ELF-1 (cell line): Measurements from ENCODE around the gene MIF.
A peak's percentile ranks its signal among the peaks of the same experiment; 100 is the strongest.
"Not testable (repeated sequence)": the region's sequence is repeated elsewhere in the genome, so short reads cannot be mapped to it uniquely, and the experiment has no call there.

ENCODE experiments used
- DNase-seq: peaks from one replicate; pipeline ENCODE4 v3.0.0-alpha.2; 2016; ENCODE audit warnings: low read depth, low spot score

Gene MIF

DNA sequence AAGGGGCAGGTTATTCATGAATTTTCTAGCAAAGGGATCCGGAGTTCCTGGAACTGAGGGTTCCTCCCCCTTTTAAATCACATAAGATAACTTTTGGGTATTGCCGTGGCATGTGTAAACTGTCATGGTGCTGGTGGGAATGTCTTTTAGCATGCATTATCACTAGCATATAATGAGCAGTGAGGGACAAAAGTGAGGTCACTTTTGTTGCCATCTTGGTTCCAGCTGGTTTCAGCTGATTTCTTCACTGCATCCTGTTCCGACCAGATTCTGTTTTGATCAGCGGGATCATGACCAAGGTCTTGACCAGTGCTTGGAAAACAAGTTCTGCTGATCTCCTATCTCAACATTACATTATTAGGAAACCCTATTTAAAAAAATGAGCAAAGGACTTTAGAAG lies 7.4 kb downstream of the MIF start:
- DNase-seq: no peak

DNA sequence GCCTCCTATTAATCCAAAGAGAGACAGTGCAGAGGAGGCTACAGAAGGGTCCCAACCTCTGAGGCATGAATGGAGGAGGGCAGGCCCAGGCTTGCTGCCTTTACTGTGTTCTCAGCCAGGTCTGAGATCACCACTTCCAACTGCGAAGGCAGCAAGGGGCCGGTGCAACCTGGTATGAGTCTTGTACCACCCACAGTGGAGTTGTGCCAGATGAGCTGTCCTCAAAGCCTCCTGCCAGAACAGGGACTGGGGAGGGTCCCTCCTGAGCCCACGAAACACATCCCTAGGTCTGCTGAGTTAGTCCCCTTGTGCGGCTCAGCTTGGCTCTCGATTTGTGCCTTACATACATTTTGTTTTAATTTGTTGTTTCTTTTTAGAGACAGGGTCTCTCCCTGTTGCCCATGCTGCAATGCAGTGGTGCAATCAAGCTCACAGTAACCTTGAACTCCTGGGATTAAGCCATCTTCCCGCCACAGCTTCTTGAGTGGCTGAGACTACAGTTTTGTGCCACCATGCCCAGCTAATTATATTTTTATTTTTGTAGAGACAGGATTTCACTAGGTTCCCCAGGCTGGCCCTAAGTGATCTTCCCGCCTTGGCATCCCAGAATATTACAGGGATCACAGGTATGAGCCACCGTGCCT lies 9.3 kb downstream of the MIF start:
- no peak for DNase-seq

DNA sequence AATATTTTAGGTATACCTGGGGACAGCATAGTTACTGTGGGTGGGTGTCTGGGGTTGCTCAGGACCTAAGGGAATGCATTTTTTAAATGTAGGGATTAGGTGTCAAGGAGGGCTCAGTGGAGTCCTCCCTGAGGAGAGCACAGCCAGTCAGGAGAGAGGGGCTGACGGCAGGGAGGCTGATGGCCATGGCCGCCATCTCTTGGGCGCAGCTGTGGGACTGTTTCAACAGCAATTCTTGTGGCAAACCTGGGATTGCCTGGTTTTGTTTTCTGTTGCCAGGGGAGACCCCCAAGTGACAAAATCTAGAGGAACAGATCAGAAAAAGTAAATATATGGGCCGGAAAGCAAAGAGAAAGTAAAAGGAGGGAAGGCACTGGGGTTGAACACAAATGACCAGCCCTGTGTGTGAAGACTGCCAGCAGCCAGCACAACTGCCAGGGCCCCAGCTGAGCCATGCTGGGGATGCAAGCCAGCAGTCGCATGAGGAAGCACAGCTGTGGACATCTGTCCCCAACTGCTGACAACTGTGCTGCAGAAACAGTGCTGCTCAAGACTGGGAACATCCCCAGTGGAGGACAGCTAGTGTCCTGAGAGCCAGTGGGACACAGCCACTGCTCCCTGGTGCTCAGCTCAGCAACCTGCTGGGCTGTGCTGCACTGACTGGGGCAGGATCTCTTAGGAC lies 10.5 kb downstream of the MIF start:
- DNase-seq: no peak

DNA sequence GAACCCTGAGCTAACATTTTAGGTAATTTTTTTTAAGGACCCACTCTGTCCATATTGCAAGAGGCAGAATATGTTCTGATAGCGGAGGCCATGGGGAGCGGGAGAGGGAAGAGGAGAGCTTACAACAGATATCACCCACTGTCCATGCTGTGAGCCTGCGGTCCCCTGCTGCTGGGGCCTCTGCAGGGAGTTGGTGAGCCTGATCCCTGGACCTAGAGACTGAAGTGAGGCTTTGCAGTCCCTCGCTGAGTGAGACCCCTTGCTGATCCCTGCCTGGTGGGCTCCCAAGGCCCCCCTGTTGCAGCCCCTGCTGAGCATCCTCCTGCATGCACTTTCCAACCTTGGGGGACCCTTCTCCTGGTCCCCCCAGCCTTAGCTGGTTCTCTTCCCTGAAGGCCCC lies 12.5 kb downstream of the MIF start:
- no peak for DNase-seq

DNA sequence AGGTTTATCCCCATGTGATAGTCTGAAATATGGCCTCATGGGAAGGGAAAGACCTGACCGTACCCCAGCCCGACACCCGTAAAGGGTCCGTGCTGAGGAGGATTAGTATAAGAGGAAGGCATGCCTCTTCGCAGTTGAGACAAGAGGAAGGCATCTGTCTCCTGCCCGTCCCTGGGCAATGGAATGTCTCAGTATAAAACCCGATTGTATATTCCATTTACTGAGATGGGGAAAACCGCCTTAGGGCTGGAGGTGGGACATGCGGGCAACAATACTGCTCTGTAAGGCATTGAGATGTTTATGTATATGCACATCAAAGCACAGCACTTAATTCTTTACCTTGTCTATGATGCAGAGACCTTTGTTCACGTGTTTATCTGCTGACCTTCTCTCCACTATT lies 13.2 kb downstream of the MIF start:
- DNase-seq: not testable (repeated sequence)

DNA sequence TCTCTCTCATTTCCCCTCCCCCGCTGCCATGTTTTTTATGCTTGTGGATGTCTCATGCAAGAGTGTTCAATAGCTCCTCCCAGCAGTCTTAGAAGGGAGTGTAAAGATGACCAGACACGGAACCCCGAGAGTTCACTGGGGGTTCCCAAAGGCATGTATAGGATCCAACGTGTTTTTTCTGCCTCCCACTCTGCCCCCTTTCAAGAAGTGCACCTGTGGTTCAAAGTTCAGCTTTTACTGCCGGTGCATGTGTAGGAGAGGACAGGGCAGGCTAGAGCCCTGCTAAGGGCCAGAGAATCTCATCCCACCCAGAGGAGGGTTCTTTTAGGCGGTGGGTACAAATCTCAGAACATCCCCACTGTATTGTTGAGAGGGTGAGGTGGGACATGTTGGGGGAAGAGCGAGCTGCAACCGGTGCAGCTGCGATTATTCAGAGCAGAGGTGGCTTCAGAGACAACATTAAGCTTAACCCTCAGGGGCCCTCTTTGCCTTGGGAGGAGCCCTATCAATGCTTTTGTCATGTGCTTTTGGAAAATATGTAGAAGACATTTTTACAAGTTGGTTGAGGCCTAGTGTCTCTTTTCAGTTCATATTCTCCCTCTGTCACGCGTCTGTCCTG lies 14.5 kb downstream of the MIF start:
- DNase-seq: no peak

DNA sequence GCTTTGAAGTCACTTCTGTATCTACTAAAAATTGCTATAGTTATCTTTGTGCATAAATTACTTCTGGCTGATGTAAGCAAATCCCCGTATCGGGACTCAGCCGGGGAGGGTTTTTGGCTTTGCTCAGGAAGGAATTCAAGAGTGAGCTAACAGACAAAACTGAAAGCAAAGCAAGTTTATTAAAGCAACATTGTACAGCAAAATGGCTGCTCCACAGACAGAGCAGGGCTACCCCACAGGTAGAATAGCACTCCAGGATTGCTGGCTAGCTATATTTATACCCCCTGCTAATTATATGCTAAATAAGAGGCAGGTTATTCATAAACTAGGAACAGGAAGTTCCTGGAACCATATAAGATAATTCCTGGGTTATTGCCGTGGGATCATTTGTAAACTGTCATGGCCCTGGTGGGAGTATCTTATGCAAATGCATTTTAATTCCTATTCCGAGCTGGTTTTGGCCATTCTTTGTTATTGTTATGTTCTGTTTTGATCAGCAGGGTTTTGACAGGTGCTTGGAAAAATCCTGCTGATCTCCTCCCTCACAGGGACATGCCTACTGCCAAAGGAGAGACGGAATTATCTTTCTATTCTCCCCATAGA lies 15.2 kb downstream of the MIF start:
- DNase-seq: no peak

DNA sequence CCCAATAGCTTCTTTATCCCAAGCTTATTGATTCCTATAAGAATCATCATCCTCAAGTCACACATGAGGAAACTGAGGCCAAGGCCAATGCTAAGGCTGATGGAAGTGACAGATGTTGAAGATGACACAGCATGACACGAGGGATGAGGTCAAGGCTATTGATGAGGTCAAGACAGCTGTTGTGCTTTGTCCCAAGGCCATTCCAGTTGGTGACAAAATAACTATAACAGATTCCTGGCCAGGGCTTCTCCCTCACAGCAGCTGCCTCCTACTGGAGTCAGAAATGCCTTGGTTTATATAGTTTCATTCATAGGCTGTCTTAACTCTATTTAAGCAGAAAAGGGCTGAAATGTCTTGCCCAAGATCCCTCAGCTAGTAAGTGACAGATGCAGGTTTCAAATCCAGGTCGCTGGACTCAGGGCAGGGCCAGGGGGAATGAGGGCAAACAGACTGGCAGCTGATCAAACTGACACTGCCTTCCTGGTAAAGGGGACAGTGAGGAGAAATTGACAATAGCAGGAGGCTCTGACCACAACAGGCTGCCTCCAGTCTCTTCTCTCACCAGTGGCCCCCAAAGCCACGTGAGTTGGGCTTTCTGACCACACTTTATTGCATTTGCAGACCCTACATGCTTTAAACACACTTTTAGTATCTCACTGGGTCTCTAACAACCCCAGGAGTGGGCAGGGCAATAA lies 16.5 kb downstream of the MIF start:
- no peak for DNase-seq

DNA sequence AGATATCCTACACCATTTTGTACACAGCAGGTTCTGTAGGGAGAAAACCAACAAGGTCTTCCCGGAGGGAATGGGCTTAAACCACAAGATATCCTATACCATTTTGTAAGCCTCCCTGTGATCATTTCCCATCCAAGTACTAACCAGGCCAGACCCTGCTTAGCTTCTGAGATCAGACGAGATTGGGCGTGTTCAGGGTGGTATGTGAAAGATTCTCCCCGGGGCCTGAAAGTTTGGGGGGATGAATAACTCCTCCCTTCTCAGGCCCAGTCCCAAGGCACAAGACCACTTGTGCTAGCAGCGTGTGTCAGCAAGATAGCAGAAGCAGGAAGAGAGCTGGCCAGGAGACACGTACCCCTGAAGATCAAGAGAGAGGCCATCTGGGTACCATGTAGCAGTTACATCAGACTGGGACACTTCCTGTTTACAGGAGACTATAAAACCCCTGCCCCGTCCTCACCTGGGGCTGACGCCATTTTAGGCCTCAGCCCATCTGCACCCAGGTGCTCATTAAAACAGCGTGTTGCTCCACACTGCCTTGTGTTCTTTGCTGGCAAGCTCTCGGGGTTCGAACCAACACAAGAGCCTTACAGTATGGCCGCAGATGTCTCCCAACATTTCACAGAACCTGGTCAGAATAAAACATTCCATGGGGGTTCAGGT lies 17.3 kb downstream of the MIF start:
- no peak for DNase-seq

DNA sequence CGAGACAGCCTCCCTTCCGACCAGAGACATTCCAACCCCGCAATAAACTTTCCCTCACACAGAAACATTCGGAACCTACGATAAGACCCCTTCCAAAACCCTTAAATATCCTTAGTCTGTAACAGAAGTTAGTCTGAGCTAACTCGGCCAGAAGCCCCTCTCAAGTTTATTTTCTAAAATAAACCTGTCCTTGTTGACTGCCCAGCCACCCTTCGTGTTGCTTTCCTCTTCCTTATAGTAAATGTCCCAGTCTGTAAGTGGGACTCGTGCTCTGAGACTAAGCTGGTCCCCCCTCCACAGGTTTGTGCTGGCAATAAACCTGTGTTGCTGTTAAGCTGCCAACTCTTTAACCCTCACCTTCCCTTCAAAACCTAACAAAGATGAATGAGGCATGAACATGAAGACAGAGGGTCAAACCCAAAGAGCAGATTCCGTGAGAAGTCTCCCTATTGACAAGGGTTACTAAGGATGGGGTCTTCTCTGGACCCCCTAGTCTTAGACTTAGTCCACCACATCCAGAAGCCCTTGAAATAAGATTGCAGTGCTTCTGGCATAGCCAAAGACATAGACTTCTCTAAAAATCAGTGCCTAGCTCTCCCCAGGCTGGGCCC lies 18.2 kb downstream of the MIF start:
- no peak for DNase-seq

DNA sequence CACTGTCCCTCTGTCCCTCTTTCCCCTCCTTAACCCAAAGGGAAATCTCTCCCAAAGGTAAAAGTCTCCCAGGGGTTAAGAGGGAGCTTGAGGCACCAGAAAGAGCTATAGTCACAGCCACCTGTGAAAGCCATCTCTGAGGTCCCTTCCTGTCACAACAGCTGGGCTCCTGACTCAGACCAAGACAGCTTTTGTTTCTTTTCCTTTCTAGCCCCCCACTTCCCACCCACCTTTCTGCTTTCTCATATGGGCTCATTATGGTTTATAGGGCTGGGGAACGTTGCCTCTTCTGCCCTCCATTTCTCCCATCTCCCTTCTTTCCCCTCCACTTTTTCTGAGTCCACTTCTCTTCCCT lies 19.1 kb downstream of the MIF start:
- DNase-seq: no peak

DNA sequence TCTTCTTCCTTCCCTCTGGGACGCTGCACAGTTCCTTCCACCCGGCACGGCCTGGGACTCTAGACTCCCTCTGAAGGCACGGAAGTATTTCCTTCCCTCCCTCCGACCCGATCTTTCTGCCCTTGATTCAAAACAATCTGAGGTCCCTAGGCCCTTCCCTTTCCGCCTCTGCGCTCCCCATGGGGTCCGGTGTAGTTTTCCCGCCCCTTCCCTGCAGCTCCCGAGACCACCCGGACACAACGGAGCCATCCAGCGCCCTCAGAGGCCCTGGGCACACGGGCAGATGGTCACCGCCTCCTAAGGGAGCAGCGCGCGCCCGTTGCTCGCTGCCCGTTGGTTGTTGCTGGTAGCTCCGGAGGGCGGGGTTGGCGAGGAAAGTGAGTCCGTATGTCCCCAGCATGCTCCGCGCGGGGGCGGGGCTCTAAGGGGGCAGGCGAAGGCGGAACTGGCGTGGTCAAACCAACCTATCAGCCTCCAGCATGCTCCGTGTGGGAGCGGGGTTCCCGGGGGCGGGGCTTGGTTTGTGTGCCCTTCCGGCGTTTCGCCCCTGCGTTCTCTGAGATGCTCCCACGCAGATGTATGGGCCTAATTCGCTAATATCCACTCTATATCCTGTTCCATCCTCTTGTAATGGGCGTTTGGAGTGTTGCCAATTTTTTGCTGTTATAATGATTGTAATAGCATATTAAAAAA lies 19.6 kb downstream of the MIF start:
- DNase-seq: peak; percentile 98

DNA sequence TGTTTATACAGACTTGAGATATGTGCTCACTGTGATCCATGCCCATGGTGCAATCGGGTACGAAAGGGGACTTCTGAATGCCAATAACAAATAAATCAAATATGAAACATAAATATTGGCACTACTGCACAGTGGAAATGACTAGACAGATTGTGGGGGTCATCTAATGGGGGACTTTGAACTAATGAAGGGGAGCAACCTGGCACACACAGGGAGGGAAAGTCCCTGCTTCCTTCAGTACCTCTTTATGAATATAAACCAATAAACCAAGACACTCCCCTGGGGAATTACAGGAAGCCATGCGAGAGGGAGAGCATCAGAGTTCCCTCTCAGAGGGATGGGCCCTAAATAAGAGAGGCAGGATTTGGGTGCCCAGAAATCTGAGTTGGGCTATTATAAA lies 21.1 kb downstream of the MIF start:
- DNase-seq: no peak

DNA sequence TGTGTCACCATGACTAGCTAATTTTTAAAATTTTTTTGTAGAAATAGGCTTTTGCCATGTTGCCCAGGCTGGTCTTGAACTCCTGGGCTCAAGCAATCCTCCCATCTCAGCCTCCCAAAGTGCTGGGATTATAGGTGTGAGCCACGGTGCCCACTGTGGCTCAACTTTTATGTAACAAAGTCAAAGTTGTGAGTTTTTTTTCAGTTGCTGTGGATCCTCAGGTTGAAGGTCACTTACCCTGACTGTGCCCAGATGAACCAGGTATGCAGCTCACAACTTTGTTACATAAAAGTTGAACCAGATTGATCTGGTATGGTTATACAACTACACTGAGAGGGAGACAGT lies 26.1 kb downstream of the MIF start:
- not testable (repeated sequence) for DNase-seq

DNA sequence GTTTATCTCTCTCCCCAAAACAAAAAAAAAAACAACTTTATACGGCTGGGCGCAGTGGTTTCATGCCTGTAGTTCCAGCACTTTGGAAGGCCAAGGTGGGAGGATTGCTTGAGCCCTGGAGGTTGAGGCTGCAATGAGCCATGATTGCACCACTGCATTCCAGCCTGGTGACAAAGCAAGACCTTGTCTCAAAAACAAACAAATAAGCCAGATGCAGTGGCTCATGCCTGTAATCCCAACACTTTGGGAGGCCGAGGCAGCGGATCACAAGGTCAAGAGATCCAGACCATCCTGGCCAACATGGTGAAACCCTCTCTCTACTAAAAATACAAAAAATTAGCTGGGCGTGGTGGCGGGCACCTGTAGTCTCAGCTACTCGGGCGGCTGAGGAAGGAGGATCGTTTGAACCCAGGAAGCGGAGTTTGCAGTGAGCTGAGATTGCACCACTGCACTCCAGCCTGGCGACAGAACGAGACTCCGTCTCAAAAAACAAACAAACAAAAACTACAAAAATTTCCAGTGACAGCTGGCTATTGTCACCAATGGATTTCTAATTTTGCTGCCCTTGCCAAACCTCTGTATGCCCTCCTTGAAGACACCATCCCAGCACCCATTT lies 27.5 kb downstream of the MIF start:
- DNase-seq: peak; percentile 39

DNA sequence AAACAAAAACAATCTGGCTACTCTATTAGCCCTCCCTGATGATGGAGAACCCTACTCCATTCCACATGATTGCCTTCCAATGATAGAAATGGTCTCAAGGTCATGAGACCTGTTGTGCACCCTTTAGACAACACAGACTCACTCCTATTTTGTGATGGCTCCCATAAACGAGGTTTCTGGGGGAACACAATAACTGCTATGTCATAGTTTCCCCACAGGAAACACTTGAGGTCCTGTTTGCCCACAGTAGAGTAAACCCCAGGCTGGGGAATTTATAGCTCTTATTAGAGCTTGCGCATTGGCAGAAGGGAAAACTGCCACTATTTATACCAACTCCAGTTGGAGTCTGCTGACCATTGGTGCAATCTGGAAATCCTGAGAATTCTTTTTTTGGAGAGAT lies 28.7 kb downstream of the MIF start:
- DNase-seq: no peak

DNA sequence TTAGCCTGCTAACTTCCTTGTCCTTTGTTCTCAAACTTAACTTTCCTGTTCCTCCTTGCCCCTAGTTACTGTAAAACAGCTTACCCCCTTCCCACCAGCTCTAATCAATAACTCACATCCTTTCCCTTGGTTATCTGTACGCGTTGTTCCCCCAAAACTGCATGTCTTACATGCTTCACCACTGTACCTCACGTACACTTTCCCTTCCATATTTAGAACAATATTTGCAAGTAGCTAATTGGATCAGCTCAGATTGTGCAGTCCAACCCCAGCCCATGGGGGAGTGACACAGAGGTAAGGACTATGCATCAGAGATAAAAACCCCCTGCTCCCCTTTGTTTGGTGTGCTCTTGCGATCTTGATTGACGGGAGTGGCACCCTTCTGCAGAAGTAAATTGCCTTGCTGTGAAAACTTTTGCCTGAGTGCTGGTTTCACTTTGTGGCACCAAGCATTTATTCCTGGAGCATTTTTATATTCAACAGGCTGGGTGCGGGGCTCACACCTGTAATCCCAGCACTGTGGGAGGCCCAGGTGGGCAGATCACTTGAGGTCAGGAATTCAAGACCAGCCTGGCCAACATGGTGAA lies 30.9 kb downstream of the MIF start:
- DNase-seq: no peak

DNA sequence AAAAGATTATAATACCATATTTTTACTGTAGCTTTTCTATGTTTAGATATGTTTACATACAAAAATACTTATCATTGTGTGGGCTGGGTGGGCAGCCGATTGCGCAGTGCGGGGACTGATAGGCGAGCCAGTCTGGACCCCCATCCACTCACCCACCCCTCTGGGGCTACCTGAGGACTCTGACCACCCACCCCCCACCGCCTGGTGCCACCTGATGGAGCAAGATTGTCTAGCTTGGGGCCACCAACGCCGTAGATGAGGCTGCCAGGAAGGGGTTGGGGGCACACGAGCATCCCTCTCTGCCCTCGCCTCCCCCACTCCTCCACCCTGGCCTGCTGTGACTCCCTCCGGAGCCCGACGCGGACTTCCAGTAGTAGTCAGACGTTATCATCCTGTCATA lies 32.4 kb downstream of the MIF start:
- no peak for DNase-seq

DNA sequence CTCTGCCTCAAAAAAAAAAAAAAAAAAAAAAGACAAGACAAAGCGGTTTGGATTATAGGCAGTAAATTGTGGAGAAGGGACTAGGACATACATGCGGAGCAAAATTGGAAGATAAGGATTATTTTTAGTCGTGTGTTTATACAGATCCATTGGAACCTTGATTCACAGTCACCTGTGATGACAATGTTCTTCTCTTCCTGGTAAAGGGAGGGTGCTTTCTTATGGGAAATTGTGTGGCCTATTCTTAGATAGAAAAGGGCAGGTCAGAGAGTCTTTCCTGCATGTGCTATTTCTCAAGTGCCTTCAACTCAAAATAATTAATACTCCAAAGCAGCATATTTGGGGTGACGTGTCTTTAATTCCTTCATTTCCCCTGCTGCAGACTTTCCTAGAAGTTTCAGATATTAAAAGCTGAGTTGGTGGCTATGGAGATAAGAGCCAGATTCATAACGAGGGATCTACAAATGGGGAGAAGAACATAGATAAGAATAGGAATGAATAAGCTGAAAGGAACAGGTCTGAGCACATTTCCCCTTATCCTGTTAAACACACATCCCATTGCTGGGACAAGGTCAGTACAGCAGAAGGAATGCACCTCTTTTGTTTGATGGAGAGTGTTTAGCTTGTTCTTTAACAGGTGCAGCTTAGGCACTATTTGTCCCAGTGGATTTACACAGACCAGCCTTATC lies 44.3 kb downstream of the MIF start:
- DNase-seq: no peak

DNA sequence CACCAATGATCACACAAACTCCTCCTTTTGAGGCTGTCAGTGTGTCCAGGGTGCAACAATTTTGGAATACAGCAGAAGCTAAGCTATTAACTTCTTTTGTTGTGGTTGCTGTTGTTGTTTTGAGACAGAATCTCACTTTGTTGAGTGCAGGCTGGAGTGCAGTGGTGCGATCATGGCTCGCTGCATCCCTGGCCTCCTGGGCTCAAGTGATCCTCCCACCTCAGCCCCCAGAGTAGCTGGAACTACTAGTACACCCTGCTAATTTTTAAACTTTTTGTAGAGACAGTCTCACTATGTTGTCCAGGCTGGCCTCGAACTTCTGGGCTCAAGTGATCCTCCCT lies 44.8 kb downstream of the MIF start:
- DNase-seq: no peak
